ENCODE data around the gene SGSM1. TPM values are rescaled to one million over a fixed set of nuclear protein-coding genes. Genes with fewer than 3 reads are reported as not detected.

Gene SGSM1
- polyA plus RNA-seq, 1 experiment: not detected

DNA sequence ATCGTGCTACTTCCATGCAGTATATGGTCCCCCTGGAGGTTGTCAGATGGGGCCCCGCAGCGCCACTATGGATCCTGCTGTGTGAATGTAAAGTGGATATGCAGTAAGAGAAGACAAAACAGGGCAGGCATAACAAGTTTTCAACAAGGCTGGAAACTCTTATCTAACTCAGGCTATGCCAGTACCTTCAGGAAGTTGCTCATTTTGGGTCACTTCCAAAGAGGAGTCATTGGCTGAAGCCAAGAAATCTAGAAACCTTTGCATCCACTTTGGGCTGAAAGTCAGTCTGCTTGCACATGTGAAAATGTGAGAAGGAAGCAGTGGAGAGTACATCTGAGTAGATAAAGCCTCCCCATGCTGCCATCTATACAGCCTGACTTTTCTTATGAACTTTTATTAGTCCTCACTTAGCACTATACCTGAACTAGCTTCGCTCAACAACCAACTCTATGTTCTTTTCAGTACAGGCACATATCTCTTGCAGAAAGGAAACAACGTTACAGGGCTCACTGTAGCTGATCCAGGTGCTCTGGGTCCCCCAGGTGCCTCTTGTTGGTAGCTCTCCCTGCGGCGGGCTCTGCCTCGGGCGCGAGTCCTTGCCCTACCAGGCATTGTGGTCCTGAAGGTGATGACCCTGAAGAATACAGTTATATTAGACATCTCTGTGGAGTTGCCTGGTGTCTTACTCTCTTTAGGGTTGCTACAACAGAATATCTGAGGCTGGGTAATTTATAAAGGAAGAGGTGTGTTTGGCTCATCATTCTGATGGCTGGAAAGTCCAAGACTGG lies 43.9 kb upstream of the SGSM1 start:
- DNase-seq (ENCODE audit: low read depth, low spot score): no peak
- TF ChIP-seq, protein P1, sequence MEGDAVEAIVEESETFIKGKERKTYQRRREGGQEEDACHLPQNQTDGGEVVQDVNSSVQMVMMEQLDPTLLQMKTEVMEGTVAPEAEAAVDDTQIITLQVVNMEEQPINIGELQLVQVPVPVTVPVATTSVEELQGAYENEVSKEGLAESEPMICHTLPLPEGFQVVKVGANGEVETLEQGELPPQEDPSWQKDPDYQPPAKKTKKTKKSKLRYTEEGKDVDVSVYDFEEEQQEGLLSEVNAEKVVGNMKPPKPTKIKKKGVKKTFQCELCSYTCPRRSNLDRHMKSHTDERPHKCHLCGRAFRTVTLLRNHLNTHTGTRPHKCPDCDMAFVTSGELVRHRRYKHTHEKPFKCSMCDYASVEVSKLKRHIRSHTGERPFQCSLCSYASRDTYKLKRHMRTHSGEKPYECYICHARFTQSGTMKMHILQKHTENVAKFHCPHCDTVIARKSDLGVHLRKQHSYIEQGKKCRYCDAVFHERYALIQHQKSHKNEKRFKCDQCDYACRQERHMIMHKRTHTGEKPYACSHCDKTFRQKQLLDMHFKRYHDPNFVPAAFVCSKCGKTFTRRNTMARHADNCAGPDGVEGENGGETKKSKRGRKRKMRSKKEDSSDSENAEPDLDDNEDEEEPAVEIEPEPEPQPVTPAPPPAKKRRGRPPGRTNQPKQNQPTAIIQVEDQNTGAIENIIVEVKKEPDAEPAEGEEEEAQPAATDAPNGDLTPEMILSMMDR (IDR thresholded peaks at IDR 0.05; ENCODE audit: low read depth, low read length): no peak

DNA sequence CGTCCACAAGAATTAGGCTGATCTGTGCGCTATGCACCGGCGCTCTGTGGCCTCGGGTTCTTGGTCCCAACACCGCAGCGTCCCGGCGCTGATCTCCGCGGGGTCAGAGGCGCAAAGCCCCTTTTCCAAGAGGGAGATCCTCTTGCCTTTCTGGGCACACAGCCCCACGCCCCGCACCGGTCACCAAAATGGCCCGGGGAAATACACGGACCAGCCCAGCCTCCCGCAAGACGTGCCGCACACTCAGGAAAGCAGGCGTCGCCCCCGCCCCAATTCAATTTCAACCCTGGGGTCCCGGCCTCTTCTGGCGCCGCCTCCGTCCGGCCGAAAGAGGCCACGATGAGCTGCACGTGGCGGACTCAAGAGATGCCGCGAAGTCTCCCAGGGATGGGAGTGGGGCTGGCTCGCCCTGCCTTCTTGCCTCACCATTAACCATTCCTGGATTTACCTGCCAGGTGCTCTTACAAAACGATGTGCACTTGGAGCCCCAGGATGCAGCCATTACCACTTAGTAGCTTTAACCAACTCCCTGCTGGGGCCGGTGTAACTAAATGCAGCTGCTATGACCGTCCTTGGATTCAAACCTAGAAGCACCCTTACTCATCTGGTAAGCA lies 42.0 kb upstream of the SGSM1 start:
- Histone ChIP-seq H3K4me3 (ENCODE audit: low read depth, low read length) (no peak overlapping the region), H3K9me3 (ENCODE audit: control insufficient read depth, insufficient read depth, low read length) (no peaks in the 10 kb centered on the region; the same call in 1 of the 2 replicates), H3K27me3 (ENCODE audit: control insufficient read depth, insufficient read depth, low read length) (peaks cover 14% of the 10 kb centered on the region), H3K27ac (ENCODE audit: low read depth, low read length) (no peak overlapping the region)
- CTCF ChIA-PET: no interaction called here
- TF ChIP-seq, protein P1 (IDR thresholded peaks at IDR 0.05; ENCODE audit: low read depth, low read length): no peak
- no peak for DNase-seq (ENCODE audit: low read depth, low spot score)
- POLR2A ChIA-PET: no interaction called here

More for the DNA sequence above, 43.9 kb upstream of the SGSM1 start:
- H3K27ac ChIP-seq (ENCODE audit: low read depth, low read length): no peak overlapping the region
- H3K4me3 ChIP-seq (ENCODE audit: low read depth, low read length): no peak overlapping the region
- POLR2A ChIA-PET: no interaction called here
- CTCF ChIA-PET: interaction anchor here (1.4 to 1.9 kb wide), 2 partner anchors 10 to 41 kb away, joined by 3 to 5 read pairs; no protein-coding TSS in a partner anchor
- no peaks in the 10 kb centered on the region; the same call in 1 of the 2 replicates for H3K9me3 ChIP-seq (ENCODE audit: control insufficient read depth, insufficient read depth, low read length)
- peaks cover 14% of the 10 kb centered on the region for H3K27me3 ChIP-seq (ENCODE audit: control insufficient read depth, insufficient read depth, low read length)

DNA sequence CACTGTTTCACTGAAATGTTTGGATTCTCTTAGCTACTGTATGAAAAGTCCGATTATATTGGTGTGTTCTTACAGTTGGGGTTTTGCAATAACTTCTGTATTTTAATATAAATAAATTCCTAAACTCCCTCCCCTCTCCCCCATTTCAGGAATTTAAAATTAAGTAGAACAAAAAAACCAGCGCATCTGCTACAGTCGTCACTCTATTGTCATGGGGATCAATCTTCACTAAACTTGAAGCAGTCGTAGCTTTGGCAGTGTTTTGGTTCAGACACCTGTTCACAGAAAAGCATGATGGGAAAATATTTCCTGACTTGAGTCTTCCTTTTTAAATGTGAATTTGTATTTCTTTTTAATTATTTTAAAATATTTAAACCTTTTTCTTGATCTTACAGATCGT lies 40.8 kb upstream of the SGSM1 start:
- CTCF ChIA-PET: no interaction called here
- Histone ChIP-seq H3K4me3 (ENCODE audit: low read depth, low read length) (no peak overlapping the region), H3K9me3 (ENCODE audit: control insufficient read depth, insufficient read depth, low read length) (no peaks in the 10 kb centered on the region; the same call in 1 of the 2 replicates), H3K27ac (ENCODE audit: low read depth, low read length) (no peak overlapping the region), H3K27me3 (ENCODE audit: control insufficient read depth, insufficient read depth, low read length) (peaks cover 14% of the 10 kb centered on the region)
- DNase-seq (ENCODE audit: low read depth, low spot score): no peak
- POLR2A ChIA-PET: no interaction called here
- TF ChIP-seq, protein P1 (IDR thresholded peaks at IDR 0.05; ENCODE audit: low read depth, low read length): no peak

DNA sequence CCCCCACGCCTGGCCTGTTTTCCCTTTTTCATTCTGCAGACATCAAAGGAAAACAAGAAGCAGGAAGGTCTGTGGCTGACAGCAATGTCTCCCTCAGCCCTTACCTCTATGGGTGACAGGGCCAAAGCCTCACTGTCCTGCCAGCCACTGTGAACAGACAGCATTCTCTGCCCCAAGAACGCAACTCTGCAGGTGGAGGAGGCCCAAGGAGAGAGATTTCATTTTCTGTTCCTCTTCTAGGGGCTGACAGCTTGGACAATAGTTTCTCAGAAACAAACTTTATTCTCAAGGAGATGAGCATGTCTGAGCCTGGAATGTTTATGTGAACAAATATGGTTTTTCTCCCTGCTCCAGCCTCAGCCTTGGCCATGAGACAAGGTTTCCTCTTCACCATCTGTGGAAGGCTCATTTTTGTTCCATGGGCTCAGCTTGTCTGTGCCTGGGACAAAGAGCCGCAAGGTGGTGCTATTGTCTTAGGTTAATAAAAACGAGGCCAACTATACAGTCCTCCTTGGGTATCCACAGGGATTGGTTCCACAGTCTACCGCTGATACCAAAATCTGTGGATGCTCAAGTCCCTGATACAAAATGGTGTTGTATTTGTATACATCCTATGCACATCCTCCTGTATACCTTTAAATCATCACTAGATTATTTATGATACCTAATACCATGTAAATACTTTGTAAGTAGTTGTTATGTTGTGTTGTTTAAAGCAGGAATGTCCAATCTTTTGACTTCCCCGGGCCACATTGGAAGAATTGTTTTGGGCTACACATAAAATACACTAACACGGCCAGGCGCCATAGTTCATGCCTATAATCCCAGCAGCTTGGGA lies 37.3 kb upstream of the SGSM1 start:
- TF ChIP-seq, protein P1 (IDR thresholded peaks at IDR 0.05; ENCODE audit: low read depth, low read length): peak; percentile 68
- POLR2A ChIA-PET: interaction anchor here (0.6 kb wide), 1 partner anchor 108 kb away, joined by 6 read pairs; no protein-coding TSS in a partner anchor
- peaks cover 13% of the 10 kb centered on the region for H3K27me3 ChIP-seq (ENCODE audit: control insufficient read depth, insufficient read depth, low read length)
- no peak overlapping the region for H3K27ac ChIP-seq (ENCODE audit: low read depth, low read length)
- peak; percentile 32 for DNase-seq (ENCODE audit: low read depth, low spot score)
- H3K4me3 ChIP-seq (ENCODE audit: low read depth, low read length): no peak overlapping the region
- CTCF ChIA-PET: interaction anchor here (0.5 to 6.8 kb wide), 12 partner anchors 10 to 1004 kb away, joined by 3 to 63 read pairs (median 9); no protein-coding TSS in a partner anchor
- no peaks in the 10 kb centered on the region; the same call in 1 of the 2 replicates for H3K9me3 ChIP-seq (ENCODE audit: control insufficient read depth, insufficient read depth, low read length)
